Breast epithelium (tissue), 4 donors: ENCODE measurements around the gene ITPKB. TPM values are rescaled to one million over a fixed set of nuclear protein-coding genes. Genes with fewer than 3 reads are reported as not detected.
A peak's percentile ranks its signal among the peaks of the same experiment; 100 is the strongest.

Source experiments
- DNase-seq, 2 donors: peaks; one replicate each; pipeline ENCODE4 v3.0.0-alpha.2; 2019; ENCODE audit warnings: low spot score in 2 of 2
- H3K27ac ChIP-seq, 2 donors: fragments of 200-600 bp; sonication (generic) in 1 of 2; one replicate each; pipeline ENCODE4 v1.5.1; 2016 to 2019; ENCODE audit warnings: mild to moderate bottlenecking in 1 of 2
- H3K27me3 ChIP-seq, 2 donors: fragments of 200-600 bp; sonication (generic) in 1 of 2; one replicate each; pipeline versions ENCODE4 v1.5.1 to v1.6.0; 2017 to 2019; ENCODE audit warnings: control low read depth in 1 of 2, mild to moderate bottlenecking in 1 of 2
- H3K36me3 ChIP-seq: fragments of 200-600 bp; one replicate; pipeline ENCODE4 v1.5.1; 2019
- H3K4me1 ChIP-seq, 2 donors: fragments of 200-600 bp; sonication (generic); one replicate each; pipeline ENCODE4 v1.5.1; 2016 to 2019; ENCODE audit warnings: control low read depth in 1 of 2
- H3K4me3 ChIP-seq, 3 donors: fragments of 200-600 bp; sonication (generic); 1 replicate in 2 of 3; 2 replicates in 1 of 3; pipeline ENCODE4 v1.5.1; 2016 to 2019; ENCODE audit warnings: mild to moderate bottlenecking in 3 of 3, moderate library complexity in 2 of 3
- H3K9me3 ChIP-seq, 2 donors: fragments of 200-600 bp; sonication (generic) in 1 of 2; one replicate each; pipeline ENCODE4 v1.5.1; 2016 to 2019; ENCODE audit warnings: control low read depth in 1 of 2
- CTCF ChIP-seq, 3 donors: fragments of 450-650 bp; IDR thresholded peaks; one replicate each; pipeline ENCODE4 v1.5.1; 2016 to 2017; ENCODE audit warnings: antibody characterized with exemption in 3 of 3, mild to moderate bottlenecking in 3 of 3, moderate library complexity in 3 of 3
- POLR2A ChIP-seq: fragments of 450-650 bp; IDR thresholded peaks from one replicate; pipeline ENCODE4 v1.6.1; 2016; ENCODE audit warnings: antibody characterized with exemption, mild to moderate bottlenecking, moderate library complexity
- POLR2AphosphoS5 ChIP-seq, 3 donors: sonication (generic); formaldehyde crosslinking; IDR thresholded peaks; one replicate each; pipeline ENCODE4 v1.6.1; 2017; ENCODE audit warnings: antibody characterized with exemption in 3 of 3
- intact Hi-C: fragments of 100-400 bp; cut with DNase I; formaldehyde crosslinking; loops from one replicate; pipeline ENCODE4 v1.15.1; 2023; ENCODE audit warnings: low total_unique reads
- total RNA-seq, 3 donors: library from RNA; depleted of rRNA; stranded (reverse); fragments of >200 nt; gene quantifications; one replicate each; pipeline ENCODE4 v1.1.0, GENCODE V29; 2016

Gene ITPKB
- total RNA-seq, 3 donors from 2014 or later: 24.0 to 37.6 (median 25.6) TPM

GRCh38 chr1:226784081-226785049 lies 45.3 kb upstream of the ITPKB start:
- Histone ChIP-seq H3K4me1 (no peaks in the 10 kb centered on the region), H3K27ac (peak overlapping the region in 1 of 2 donors; percentile 32), H3K36me3 (no peaks in the 10 kb centered on the region), H3K4me3 (no peak overlapping the region), H3K27me3 (no peaks in the 10 kb centered on the region), H3K9me3 (no peaks in the 10 kb centered on the region)
- TF ChIP-seq CTCF (IDR thresholded peaks at IDR 0.05) (no peak), POLR2A (no peak), POLR2AphosphoS5 (IDR thresholded peaks at IDR 0.05) (no peak)
- intact Hi-C loops: no loop called here
- no peak for DNase-seq

- Histone ChIP-seq H3K27ac (no peak overlapping the region), H3K9me3 (no peaks in the 10 kb centered on the region), H3K4me1 (no peaks in the 10 kb centered on the region), H3K36me3 (no peaks in the 10 kb centered on the region), H3K4me3 (no peak overlapping the region), H3K27me3 (no peaks in the 10 kb centered on the region)
- DNase-seq: no peak
- no peak for TF ChIP-seq POLR2AphosphoS5 (IDR thresholded peaks at IDR 0.05)
- TF ChIP-seq CTCF (IDR thresholded peaks at IDR 0.05): no peak
- no peak for TF ChIP-seq POLR2A
- intact Hi-C loops: no loop called here
These were observed 43.9 kb upstream of the ITPKB start for GRCh38 chr1:226782845-226783601.

GRCh38 chr1:226781937-226782609 lies 43.0 kb upstream of the ITPKB start:
- Histone ChIP-seq H3K4me1 (no peaks in the 10 kb centered on the region), H3K9me3 (no peaks in the 10 kb centered on the region), H3K27ac (no peak overlapping the region), H3K4me3 (no peak overlapping the region), H3K36me3 (no peaks in the 10 kb centered on the region), H3K27me3 (no peaks in the 10 kb centered on the region)
- no peak for DNase-seq
- TF ChIP-seq POLR2AphosphoS5 (IDR thresholded peaks at IDR 0.05) (no peak), POLR2A (no peak), CTCF (IDR thresholded peaks at IDR 0.05) (no peak)
- intact Hi-C loops: no loop called here

- H3K27me3 ChIP-seq: no peaks in the 10 kb centered on the region
- intact Hi-C loops: no loop called here
- no peaks in the 10 kb centered on the region for H3K9me3 ChIP-seq
- H3K27ac ChIP-seq: peak overlapping the region in 1 of 2 donors; percentile 22
- no peaks in the 10 kb centered on the region for H3K36me3 ChIP-seq
- TF ChIP-seq POLR2AphosphoS5 (IDR thresholded peaks at IDR 0.05) (no peak), CTCF (IDR thresholded peaks at IDR 0.05) (no peak), POLR2A (no peak)
- no peak for DNase-seq
- no peak overlapping the region for H3K4me3 ChIP-seq
- H3K4me1 ChIP-seq: no peaks in the 10 kb centered on the region
These were observed 40.5 kb upstream of the ITPKB start for GRCh38 chr1:226779561-226779960.
